Endothelial cell of umbilical vein (primary cell): ENCODE measurements around the gene SWAP70.

Experiments
- EZH2 ChIP-seq: IDR thresholded peaks from 2 replicates; pipeline ENCODE4 v1.6.1; 2012; ENCODE audit warnings: borderline replicate concordance, low read depth, mild to moderate bottlenecking, moderate library complexity, low read length, inconsistent platforms; ENCODE audit not compliant: severe bottlenecking
- FOS ChIP-seq: IDR thresholded peaks from 2 replicates; pipeline ENCODE4 v1.6.1; 2011; ENCODE audit warnings: mild to moderate bottlenecking, low read length, moderate library complexity, borderline replicate concordance; ENCODE audit not compliant: insufficient read depth
- POLR2A ChIP-seq: IDR thresholded peaks from 2 replicates; pipeline ENCODE4 v1.6.1; 2012; ENCODE audit warnings: low read depth, mild to moderate bottlenecking, control low read depth, low read length
- TF ChIP-seq, protein P1 (sequence below), 2 donors: IDR thresholded peaks; 1 replicate in 1 of 2; 2 replicates in 1 of 2; pipeline ENCODE4 v1.5.1; 2011; ENCODE audit warnings: low read length in 2 of 2, mild to moderate bottlenecking in 2 of 2, moderate library complexity in 2 of 2, control low read depth in 1 of 2, inconsistent platforms in 1 of 2, low read depth in 1 of 2; ENCODE audit not compliant: insufficient read depth in 1 of 2; ENCODE audit errors: extremely low read depth in 1 of 2

DNA sequence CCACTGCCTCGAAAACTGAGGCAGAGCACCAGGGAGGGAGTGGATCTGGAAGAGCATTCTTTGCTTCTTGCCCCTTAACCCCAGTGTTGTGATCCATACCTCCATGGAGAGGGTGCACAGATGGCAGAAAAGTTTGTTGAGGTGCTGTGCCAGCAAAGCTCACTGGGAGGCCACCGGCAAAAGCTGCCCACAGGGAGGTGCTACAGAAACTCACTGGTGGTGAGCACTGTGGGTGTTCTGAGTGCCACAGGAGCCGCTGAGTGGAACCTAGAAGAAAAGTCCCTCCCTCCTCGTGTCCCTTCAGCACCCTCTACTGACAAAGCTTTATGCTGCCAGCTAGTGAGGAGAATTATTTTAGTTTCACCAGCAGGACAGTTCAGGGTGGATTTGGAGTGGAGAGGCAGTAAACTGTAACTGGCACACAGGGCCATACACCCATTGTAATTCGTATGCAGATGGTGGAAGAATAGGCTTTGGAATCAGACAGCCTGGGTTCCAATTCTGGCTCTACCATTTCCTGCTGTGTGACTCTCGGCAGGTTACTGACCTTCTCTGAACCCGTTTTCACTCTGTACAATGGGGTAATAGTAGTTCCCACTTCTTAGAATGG lies 84.6 kb downstream of the SWAP70 start:
- TF ChIP-seq EZH2 = no peak
- TF ChIP-seq FOS = no peak
- TF ChIP-seq, protein P1, sequence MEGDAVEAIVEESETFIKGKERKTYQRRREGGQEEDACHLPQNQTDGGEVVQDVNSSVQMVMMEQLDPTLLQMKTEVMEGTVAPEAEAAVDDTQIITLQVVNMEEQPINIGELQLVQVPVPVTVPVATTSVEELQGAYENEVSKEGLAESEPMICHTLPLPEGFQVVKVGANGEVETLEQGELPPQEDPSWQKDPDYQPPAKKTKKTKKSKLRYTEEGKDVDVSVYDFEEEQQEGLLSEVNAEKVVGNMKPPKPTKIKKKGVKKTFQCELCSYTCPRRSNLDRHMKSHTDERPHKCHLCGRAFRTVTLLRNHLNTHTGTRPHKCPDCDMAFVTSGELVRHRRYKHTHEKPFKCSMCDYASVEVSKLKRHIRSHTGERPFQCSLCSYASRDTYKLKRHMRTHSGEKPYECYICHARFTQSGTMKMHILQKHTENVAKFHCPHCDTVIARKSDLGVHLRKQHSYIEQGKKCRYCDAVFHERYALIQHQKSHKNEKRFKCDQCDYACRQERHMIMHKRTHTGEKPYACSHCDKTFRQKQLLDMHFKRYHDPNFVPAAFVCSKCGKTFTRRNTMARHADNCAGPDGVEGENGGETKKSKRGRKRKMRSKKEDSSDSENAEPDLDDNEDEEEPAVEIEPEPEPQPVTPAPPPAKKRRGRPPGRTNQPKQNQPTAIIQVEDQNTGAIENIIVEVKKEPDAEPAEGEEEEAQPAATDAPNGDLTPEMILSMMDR (IDR thresholded peaks at IDR 0.05; ENCODE audit: extremely low read depth in 1 of 2, insufficient read depth in 1 of 2, low read depth in 1 of 2, low read length in 2 of 2) = peak; percentile 60 to 66
- peak; percentile 1 for TF ChIP-seq POLR2A
